ENCODE results near the gene ZNF48. TPM values are rescaled to one million over a fixed set of nuclear protein-coding genes. Genes with fewer than 3 reads are reported as not detected.

Gene ZNF48
- total RNA-seq, 1 donor from 2014 or later = 6.4 TPM

- no peak for DNase-seq
Observed at GRCh38 chr16:30444231-30445148, 49.3 kb downstream of the ZNF48 start.

DNA sequence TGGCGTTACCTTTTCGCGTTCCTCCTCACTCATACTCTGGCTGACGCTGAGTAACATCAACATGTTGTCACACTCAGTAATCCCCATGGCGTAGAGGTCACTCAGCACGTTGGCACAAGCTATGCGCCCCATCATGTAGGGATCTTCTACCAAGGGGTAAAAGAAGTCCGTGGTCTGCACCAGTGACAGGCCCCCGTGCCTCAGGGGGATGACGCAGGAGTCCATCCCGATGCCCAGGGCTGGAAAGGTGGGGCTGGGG lies 49.9 kb downstream of the ZNF48 start:
- no peak for DNase-seq

GRCh38 chr16:30445408-30446202 lies 50.4 kb downstream of the ZNF48 start, which contains the start of gene SEPHS2:
Gene SEPHS2 (minus strand): TSS chr16:30445874. CDS start chr16:30445727, 147 bp downstream.
- peak; percentile 98 for DNase-seq

GRCh38 chr16:30446203-30446595 lies 51.0 kb downstream of the ZNF48 start:
- no peak for DNase-seq

DNA sequence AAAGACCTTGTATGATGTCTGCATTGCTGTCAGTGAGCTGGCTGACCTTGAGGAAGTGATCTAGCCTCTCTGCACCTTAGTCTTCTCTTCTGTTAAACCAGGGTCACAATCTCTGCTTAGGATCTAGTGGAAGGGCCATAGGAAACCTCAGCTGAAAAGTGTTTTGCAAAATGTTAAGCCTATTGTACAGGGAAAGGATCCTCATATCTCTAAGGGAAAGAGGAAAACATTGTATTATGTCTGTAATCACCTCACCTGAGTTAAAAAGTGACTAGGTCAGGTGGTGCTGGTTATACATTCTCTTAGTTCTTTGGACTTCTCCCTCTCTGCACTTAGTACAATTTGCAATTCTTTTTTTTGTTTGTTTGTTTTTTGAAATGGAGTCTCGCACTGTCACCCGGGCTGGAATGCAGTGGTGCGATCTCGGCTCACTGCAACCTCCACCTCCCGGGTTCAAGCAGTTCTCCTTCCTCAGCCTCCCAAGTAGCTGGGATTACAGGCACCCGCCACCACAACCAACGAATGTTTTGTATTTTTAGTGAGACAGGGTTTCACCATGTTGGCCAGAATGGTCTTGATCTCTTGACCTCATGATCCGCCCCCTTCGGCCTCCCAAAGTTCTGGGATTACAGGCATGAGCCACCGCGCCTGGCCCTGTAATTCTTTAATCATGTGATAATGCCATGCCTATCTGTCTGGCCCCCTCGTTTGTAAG lies 52.4 kb downstream of the ZNF48 start:
- DNase-seq = no peak

DNA sequence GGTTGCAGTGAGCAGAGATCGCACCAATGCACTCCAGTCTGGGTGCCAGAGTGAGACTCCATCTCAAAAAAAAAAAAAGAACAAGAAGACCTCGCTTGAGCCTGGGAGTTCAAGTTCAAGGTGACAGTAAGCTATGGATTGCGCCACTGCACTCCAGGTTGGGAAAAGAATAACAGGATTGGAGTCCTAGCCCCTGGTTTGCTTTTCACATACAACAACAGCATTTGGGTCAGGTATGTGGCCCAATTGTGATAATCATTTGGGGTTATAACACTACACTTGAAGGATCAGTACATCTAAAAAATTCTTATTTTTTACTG lies 53.9 kb downstream of the ZNF48 start:
- DNase-seq = no peak

Small RNA genes lying within 50 kb of the gene (small RNA-seq; reads per million reads assigned to genes)
- 0.21 reads per million, percentile 30 among the genes with 10 or more reads in this experiment for gene RF00406 (ENCODE audit: low replicate concordance)

Other genes with a start within 250 kb of the ZNF48 start
- 14.8 TPM for gene CORO1A, start 211.8 kb upstream of the ZNF48 start, total RNA-seq
- gene BOLA2B, start 201.8 kb upstream of the ZNF48 start, total RNA-seq = 40.7 TPM
- 13.7 TPM for gene SLX1A, start 201.5 kb upstream of the ZNF48 start, total RNA-seq
- 5.8 TPM for gene SULT1A3, start 196.2 kb upstream of the ZNF48 start, total RNA-seq
- gene NPIPB13, start 146.9 kb upstream of the ZNF48 start, total RNA-seq = 2.4 TPM
- gene CD2BP2, start 40.1 kb upstream of the ZNF48 start, total RNA-seq = 29.8 TPM
- 40.0 TPM for gene TBC1D10B, start 24.9 kb upstream of the ZNF48 start, total RNA-seq
- gene MYL11, start 20.6 kb upstream of the ZNF48 start, total RNA-seq = 9,092 TPM
- not detected for gene SEPTIN1, start 12.9 kb upstream of the ZNF48 start, total RNA-seq
- 12.1 TPM for gene ZNF771, start 12.2 kb downstream of the ZNF48 start, total RNA-seq
- 22.8 TPM for gene DCTPP1, start 34.6 kb downstream of the ZNF48 start, total RNA-seq
- 16.4 TPM for gene SEPHS2, start 50.5 kb downstream of the ZNF48 start, total RNA-seq
- gene ITGAL, start 77.3 kb downstream of the ZNF48 start, total RNA-seq = 3.7 TPM
- gene ZNF768, start 131.1 kb downstream of the ZNF48 start, total RNA-seq = 25.6 TPM
- 14.7 TPM for gene ZNF747, start 139.4 kb downstream of the ZNF48 start, total RNA-seq
- 8.0 TPM for gene ZNF764, start 163.0 kb downstream of the ZNF48 start, total RNA-seq
- gene ZNF688, start 176.3 kb downstream of the ZNF48 start, total RNA-seq = 4.5 TPM
- gene ZNF785, start 190.3 kb downstream of the ZNF48 start, total RNA-seq = 12.1 TPM
- 4.3 TPM for gene ZNF689, start 215.0 kb downstream of the ZNF48 start, total RNA-seq

All from tongue (tissue), 3 donors.